ENCODE measurements around the gene FRMD4A. TPM values are rescaled to one million over a fixed set of nuclear protein-coding genes. Genes with fewer than 3 reads are reported as not detected.
"Not testable (repeated sequence)": the region's sequence is repeated elsewhere in the genome, so short reads cannot be mapped to it uniquely, and the experiment has no call there.

The FRMD4A gene
- total RNA-seq, 1 experiment from 2014 or later = 7.0 TPM

GRCh38 chr10:14244147-14244546, 86.6 kb downstream of the FRMD4A start:
- no peaks in the 10 kb centered on the region for H3K4me1 Mint-ChIP-seq (ENCODE audit: low read depth, unreplicated experiment)
- CTCF ChIA-PET = no interaction called here
- TF ChIP-seq CTCF (IDR thresholded peaks at IDR 0.05; ENCODE audit: unreplicated experiment) = peak; percentile 21
- intact Hi-C loops (cut with micrococcal nuclease; ENCODE audit: unreplicated experiment) = no loop called here
- no peak overlapping the region for H3K4me3 Mint-ChIP-seq (ENCODE audit: low read depth, unreplicated experiment)
- H3K27ac Mint-ChIP-seq (ENCODE audit: unreplicated experiment) = no peak overlapping the region
- H3K36me3 Mint-ChIP-seq (ENCODE audit: insufficient read depth, unreplicated experiment) = no peaks in the 10 kb centered on the region
- DNase-seq = peak; percentile 18
- H3K27me3 Mint-ChIP-seq (ENCODE audit: unreplicated experiment) = peaks cover 59% of the 10 kb centered on the region
- BruUV-seq (replicated peaks) = no TSS peak
- H3K9me3 Mint-ChIP-seq (ENCODE audit: low read depth, unreplicated experiment) = no peaks in the 10 kb centered on the region

DNA sequence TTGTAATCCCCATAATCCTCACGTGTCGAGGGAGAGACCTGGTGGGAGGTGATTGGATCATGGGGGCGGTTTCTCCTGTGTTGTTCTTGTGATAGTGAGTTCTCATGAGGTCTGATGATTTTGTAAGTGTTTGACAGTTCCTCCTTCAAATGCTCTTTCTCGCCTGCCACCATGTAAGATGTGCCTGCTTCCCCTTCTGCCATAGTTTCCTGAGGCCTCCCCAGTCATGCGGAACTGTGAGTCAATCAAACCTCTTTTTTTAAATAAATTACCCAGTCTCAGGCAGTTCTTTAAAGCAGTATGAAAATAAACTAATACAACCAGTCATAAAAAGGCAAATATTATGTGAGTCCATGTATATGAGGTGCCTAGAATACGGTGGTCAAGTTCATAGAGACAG, 87.5 kb downstream of the FRMD4A start:
- BruUV-seq (replicated peaks) = no TSS peak
- no peak for TF ChIP-seq CTCF (IDR thresholded peaks at IDR 0.05; ENCODE audit: unreplicated experiment)
- H3K36me3 Mint-ChIP-seq (ENCODE audit: insufficient read depth, unreplicated experiment) = no peaks in the 10 kb centered on the region
- H3K4me1 Mint-ChIP-seq (ENCODE audit: low read depth, unreplicated experiment) = no peaks in the 10 kb centered on the region
- no peak overlapping the region for H3K4me3 Mint-ChIP-seq (ENCODE audit: low read depth, unreplicated experiment)
- CTCF ChIA-PET = no interaction called here
- intact Hi-C loops (cut with micrococcal nuclease; ENCODE audit: unreplicated experiment) = no loop called here
- H3K27ac Mint-ChIP-seq (ENCODE audit: unreplicated experiment) = no peak overlapping the region
- DNase-seq = no peak
- no peaks in the 10 kb centered on the region for H3K9me3 Mint-ChIP-seq (ENCODE audit: low read depth, unreplicated experiment)
- peaks cover 66% of the 10 kb centered on the region for H3K27me3 Mint-ChIP-seq (ENCODE audit: unreplicated experiment)

DNA sequence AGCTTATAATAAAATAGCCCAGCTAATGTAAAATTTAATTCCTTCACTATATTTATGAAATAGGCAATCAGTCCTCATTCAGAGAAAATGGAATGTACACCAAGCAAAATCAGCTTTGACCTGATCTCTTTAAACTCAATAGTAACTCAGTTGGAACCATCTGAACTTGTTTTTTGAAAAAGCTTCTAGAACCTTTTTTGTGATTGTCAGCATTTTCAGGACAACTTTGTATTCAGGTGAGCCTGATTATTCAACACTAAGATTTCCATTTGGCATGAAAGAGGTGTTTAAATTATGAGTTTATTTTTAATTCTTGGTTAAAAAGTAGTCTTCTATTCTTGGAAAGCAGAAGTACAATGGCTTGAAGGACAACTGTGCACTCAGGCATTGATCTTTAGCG, 89.5 kb downstream of the FRMD4A start:
- no peak for TF ChIP-seq CTCF (IDR thresholded peaks at IDR 0.05; ENCODE audit: unreplicated experiment)
- Mint-ChIP-seq H3K27ac (ENCODE audit: unreplicated experiment) (no peak overlapping the region), H3K36me3 (ENCODE audit: insufficient read depth, unreplicated experiment) (no peaks in the 10 kb centered on the region), H3K27me3 (ENCODE audit: unreplicated experiment) (peaks cover 58% of the 10 kb centered on the region), H3K4me1 (ENCODE audit: low read depth, unreplicated experiment) (no peaks in the 10 kb centered on the region), H3K4me3 (ENCODE audit: low read depth, unreplicated experiment) (no peak overlapping the region), H3K9me3 (ENCODE audit: low read depth, unreplicated experiment) (no peaks in the 10 kb centered on the region)
- intact Hi-C loops (cut with micrococcal nuclease; ENCODE audit: unreplicated experiment) = no loop called here
- DNase-seq = no peak
- CTCF ChIA-PET = no interaction called here
- BruUV-seq (replicated peaks) = no TSS peak

DNA sequence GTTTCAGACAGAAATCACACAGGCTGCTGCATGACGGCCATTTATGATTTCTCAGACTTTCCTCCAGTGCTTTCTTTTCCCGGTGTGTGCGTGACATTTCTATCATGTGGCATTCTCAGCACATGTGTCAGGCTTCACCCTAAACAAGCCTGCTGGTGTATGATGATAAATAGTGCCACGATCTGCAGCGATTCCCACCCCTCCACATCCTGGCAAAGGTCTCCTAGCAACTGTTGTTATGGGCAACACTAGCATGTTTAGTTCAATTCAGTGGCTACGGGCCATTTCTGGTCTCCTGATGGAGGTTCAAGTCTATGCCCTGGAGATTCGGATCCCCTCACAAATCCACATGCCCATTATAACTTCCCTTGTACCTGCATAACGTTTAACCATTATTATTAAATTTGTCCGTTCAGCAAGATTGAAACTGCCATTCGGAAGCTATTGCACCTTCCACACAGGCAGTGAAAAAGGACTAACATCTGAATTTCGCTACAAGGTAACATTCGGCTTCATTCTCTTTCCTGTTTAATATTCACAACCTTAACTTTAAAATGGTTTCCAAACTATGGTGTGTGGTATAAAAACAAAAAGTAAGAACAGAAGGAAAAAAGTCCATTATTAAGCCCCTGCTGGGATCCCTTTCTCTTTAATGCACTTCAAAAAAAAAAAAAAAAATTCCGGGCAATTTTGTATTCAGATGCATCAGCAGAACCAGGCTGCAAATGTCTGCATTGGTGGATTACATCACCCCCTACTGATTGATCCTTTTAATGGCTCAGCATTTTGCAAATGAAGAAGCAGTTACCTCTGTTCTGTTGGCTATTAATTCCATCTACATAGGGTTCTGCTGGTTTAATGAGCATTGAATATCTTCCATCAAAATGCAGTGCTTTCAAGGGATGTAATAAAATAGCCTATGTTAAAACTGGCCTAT, 90.2 kb downstream of the FRMD4A start:
- Mint-ChIP-seq H3K4me1 (ENCODE audit: low read depth, unreplicated experiment) (no peaks in the 10 kb centered on the region), H3K36me3 (ENCODE audit: insufficient read depth, unreplicated experiment) (no peaks in the 10 kb centered on the region), H3K27ac (ENCODE audit: unreplicated experiment) (no peak overlapping the region), H3K9me3 (ENCODE audit: low read depth, unreplicated experiment) (no peaks in the 10 kb centered on the region), H3K4me3 (ENCODE audit: low read depth, unreplicated experiment) (no peak overlapping the region), H3K27me3 (ENCODE audit: unreplicated experiment) (peaks cover 58% of the 10 kb centered on the region)
- CTCF ChIA-PET = no interaction called here
- no peak for DNase-seq
- intact Hi-C loops (cut with micrococcal nuclease; ENCODE audit: unreplicated experiment) = no loop called here
- TF ChIP-seq CTCF (IDR thresholded peaks at IDR 0.05; ENCODE audit: unreplicated experiment) = no peak
- BruUV-seq (replicated peaks) = no TSS peak

- H3K36me3 Mint-ChIP-seq (ENCODE audit: insufficient read depth, unreplicated experiment); H3K9me3 Mint-ChIP-seq (ENCODE audit: low read depth, unreplicated experiment); H3K27ac Mint-ChIP-seq (ENCODE audit: unreplicated experiment); H3K4me1 Mint-ChIP-seq (ENCODE audit: low read depth, unreplicated experiment); H3K4me3 Mint-ChIP-seq (ENCODE audit: low read depth, unreplicated experiment); DNase-seq; BruUV-seq (replicated peaks); intact Hi-C loops (cut with micrococcal nuclease; ENCODE audit: unreplicated experiment); CTCF ChIA-PET: not testable (repeated sequence)
- H3K27me3 Mint-ChIP-seq (ENCODE audit: unreplicated experiment) = peaks cover 72% of the 10 kb centered on the region
Observed at GRCh38 chr10:14238659-14239058, 92.1 kb downstream of the FRMD4A start.
